ENCODE measurements around the gene LRPAP1. TPM values are rescaled to one million over a fixed set of nuclear protein-coding genes. Genes with fewer than 3 reads are reported as not detected.
A peak's percentile ranks its signal among the peaks of the same experiment; 100 is the strongest.

LRPAP1 gene
- total RNA-seq, 1 donor from 2014 or later: 297 TPM

DNA sequence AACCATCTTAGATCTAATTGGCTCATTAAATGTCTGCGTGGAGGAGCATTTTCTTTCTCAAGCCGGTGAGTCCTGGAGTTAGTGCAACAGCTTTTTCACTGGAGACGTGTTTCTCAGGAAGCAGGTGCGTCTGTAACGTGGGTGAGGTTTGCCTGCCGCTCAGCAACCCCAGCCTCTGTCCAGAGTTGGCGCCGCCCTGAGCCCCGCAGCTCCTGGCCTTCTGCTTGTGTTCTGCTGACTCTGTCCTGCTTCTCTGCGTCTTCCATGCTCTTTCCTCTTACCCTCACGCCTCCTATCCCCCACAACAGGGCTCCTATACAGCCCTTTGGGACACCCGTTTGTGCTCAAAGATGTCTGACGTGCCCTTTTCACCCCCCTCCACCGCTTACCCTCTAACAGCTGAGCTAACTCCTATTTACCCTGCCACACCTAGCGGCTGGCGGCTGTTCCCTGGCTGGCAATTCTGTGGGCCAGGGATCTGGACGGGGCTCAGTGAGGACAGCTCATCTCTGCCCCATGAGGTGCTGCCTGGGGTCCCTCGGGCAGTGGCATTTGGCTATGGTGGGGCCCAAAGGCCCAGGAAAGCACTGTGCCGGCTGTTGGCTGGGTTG, 50.3 kb downstream of the LRPAP1 start:
- Histone ChIP-seq H3K4me1 (peaks cover 72% of the 10 kb centered on the region), H3K27ac (replicated peaks) (peak overlapping the region; percentile 96), H3K27me3 (ENCODE audit: low read depth) (peaks cover 63% of the 10 kb centered on the region), H3K4me3 (no peak overlapping the region), H3K9me3 (replicated peaks) (no peaks in the 10 kb centered on the region), H3K36me3 (no peaks in the 10 kb centered on the region)
- DNase-seq: no peak
- TF ChIP-seq, protein P1, sequence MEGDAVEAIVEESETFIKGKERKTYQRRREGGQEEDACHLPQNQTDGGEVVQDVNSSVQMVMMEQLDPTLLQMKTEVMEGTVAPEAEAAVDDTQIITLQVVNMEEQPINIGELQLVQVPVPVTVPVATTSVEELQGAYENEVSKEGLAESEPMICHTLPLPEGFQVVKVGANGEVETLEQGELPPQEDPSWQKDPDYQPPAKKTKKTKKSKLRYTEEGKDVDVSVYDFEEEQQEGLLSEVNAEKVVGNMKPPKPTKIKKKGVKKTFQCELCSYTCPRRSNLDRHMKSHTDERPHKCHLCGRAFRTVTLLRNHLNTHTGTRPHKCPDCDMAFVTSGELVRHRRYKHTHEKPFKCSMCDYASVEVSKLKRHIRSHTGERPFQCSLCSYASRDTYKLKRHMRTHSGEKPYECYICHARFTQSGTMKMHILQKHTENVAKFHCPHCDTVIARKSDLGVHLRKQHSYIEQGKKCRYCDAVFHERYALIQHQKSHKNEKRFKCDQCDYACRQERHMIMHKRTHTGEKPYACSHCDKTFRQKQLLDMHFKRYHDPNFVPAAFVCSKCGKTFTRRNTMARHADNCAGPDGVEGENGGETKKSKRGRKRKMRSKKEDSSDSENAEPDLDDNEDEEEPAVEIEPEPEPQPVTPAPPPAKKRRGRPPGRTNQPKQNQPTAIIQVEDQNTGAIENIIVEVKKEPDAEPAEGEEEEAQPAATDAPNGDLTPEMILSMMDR (IDR thresholded peaks at IDR 0.05; ENCODE audit: borderline replicate concordance): no peak
- intact Hi-C loops (cut with micrococcal nuclease): no loop called here

- Histone ChIP-seq H3K36me3 (peaks cover 6% of the 10 kb centered on the region), H3K27me3 (ENCODE audit: low read depth) (peaks cover 55% of the 10 kb centered on the region), H3K27ac (replicated peaks) (peak overlapping the region; percentile 96), H3K9me3 (replicated peaks) (no peaks in the 10 kb centered on the region), H3K4me1 (peaks cover 65% of the 10 kb centered on the region), H3K4me3 (no peak overlapping the region)
- TF ChIP-seq, protein P1 (IDR thresholded peaks at IDR 0.05; ENCODE audit: borderline replicate concordance): no peak
- no peak for DNase-seq
- intact Hi-C loops (cut with micrococcal nuclease): no loop called here
Measured at GRCh38 chr4:3481113-3481531, 51.1 kb downstream of the LRPAP1 start.

DNA sequence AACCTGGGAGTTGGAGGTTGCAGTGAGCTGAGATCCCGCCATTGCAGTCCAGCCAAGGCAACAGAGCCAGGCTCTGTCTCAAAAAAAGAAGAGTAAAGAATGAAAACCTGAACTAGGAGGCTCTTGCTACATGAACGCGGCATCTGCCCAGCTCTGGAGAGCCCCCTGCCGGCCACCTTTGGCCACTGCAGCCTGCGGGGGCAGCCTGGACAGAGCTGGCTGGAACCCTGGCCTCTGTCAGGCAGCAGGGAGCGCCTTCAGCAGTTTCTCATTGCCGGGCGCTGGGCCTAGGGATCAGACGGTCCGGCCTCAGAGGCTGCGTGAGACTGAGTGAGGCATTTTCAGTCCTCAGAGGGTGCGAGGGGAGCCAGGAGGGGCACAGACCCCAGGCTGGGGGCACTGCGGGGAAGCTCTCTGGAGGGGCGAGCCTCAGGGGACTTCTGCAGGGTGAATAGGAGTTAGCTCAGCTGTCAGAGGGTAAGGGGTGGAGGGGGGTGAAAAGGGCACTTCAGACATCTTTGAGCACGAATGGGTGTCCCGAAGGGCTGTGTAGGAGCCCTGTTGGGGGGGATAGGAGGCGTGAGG, 51.6 kb downstream of the LRPAP1 start:
- TF ChIP-seq, protein P1 (IDR thresholded peaks at IDR 0.05; ENCODE audit: borderline replicate concordance): peak; percentile 99
- no peak overlapping the region for H3K4me3 ChIP-seq
- peak; percentile 75 for DNase-seq
- peaks cover 60% of the 10 kb centered on the region for H3K4me1 ChIP-seq
- H3K36me3 ChIP-seq: peaks cover 6% of the 10 kb centered on the region
- H3K27me3 ChIP-seq (ENCODE audit: low read depth): peaks cover 52% of the 10 kb centered on the region
- intact Hi-C loops (cut with micrococcal nuclease): no loop called here
- H3K27ac ChIP-seq (replicated peaks): peak overlapping the region; percentile 96
- no peaks in the 10 kb centered on the region for H3K9me3 ChIP-seq (replicated peaks)

DNA sequence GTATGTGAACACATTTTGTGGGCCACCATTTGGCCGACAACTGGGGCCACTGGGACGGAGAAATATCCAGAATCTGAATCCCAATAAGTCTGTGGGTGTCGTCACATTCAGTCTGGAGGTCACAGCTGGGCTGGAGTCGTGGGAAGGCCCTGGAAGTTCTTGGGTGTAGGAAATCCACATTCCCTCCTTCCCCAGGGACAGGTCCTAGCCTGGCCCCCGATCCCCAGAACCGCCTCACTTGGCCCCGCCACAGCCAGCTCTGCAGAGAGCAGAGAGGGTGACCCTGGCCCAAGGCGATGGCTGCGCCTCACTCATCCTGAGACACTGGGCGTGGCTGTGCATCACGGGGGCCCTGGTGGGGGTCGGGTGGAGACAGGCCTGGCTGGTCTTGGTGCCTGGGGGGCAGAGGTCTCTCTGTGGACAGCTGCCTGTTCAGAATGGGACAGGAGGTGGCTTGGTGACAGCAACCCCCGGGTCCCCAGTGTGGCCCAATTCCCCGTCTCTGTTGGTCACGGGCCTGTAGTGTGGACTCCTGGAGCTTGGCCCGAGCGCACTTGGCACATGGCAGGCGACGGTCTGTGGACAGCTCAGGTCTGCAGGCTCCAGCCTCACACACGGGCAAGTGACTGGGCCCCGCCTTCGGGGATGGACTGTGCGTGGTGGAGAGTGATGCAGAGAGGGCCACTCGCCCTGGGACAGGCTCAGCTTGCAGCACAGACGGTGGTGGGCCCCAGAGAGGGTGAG, 52.7 kb downstream of the LRPAP1 start:
- H3K9me3 ChIP-seq (replicated peaks): no peaks in the 10 kb centered on the region
- H3K36me3 ChIP-seq: peaks cover 6% of the 10 kb centered on the region
- peak overlapping the region; percentile 96 for H3K27ac ChIP-seq (replicated peaks)
- TF ChIP-seq, protein P1 (IDR thresholded peaks at IDR 0.05; ENCODE audit: borderline replicate concordance): no peak
- peaks cover 56% of the 10 kb centered on the region for H3K4me1 ChIP-seq
- peaks cover 47% of the 10 kb centered on the region for H3K27me3 ChIP-seq (ENCODE audit: low read depth)
- DNase-seq: peak; percentile 56
- H3K4me3 ChIP-seq: no peak overlapping the region
- intact Hi-C loops (cut with micrococcal nuclease): no loop called here

GRCh38 chr4:3478446-3479357, 53.5 kb downstream of the LRPAP1 start:
- Histone ChIP-seq H3K27ac (replicated peaks) (peak overlapping the region; percentile 96), H3K36me3 (peaks cover 6% of the 10 kb centered on the region), H3K9me3 (replicated peaks) (no peaks in the 10 kb centered on the region), H3K4me1 (peaks cover 58% of the 10 kb centered on the region), H3K27me3 (ENCODE audit: low read depth) (peaks cover 42% of the 10 kb centered on the region), H3K4me3 (no peak overlapping the region)
- no peak for DNase-seq
- intact Hi-C loops (cut with micrococcal nuclease): no loop called here
- TF ChIP-seq, protein P1 (IDR thresholded peaks at IDR 0.05; ENCODE audit: borderline replicate concordance): no peak
